NCI-H2227 (cell line): ENCODE data around the gene POLE.

Experiments
- DNase-seq: peaks from one replicate; lab custom pipeline; 2025; ENCODE audit not compliant: unreplicated experiment; lab: John Stamatoyannopoulos, UW

Gene POLE

DNA sequence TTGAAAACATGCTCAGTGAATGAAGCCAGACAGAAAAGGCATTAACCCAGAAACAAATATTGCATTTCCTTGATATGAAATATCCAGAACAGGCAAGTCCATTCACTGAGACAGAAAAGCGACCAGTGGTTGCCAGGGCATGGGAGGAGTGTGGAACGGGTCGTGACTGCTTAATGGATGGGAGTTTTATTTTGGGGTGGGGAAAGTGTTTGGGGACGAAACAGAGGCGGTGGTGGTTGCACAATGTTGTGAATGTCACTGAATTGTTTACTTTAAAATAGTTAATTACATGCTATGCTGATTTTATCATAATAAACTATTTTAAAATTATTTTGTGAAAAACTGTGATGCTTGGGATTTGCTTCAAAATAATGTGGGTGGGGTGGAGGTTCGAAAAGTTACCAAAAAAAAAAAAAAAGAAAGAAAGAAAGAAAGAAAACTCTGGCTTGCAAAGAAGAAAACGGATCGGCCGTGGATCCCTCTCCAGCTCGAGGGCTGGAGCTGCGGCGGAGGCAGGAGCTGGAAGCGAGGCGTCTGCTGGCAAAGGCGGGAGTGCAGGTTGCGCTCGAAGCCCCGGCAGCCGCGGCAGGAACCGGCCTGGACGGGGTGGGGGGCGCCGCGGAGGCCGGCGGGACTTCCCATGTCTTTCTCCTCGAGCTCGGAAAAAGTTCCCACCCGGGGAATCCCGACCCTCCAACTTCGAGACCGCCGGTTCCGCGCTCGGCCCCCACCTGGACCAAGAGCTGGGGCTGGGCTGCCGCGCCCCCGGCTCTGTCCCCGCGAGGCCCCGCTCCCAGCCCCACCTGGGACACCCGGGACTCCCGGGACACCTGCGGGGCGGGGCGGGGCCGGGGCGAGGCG, 69.1 kb downstream of the POLE start:
- DNase-seq, result peak; percentile 67

DNA sequence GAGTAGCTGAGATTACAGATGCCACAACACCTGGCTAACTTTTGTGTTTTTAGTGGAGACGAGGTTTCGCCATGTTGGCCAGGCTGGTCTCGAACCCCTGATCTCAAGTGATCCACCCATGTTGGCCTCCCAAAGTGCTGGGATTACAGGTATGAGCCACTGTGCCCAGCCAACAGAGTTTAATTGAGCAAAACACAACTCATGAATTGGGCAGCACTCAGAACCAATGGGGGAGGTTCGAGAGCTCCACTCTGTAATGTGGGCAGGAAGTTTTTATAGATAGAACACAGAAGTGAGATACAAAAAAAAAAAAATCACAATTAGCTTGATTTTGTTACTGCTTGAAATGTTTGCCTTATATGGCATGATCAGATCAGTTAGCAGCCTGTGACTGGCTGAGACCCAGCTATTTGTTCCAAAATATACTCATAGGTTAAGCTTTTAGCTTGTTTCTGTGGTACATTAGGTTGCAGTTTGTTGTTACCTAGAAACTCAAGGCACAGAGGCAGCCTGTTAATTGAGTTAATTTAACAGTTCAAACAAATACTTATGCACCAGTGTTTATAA, 69.9 kb downstream of the POLE start:
- no peak for DNase-seq

DNA sequence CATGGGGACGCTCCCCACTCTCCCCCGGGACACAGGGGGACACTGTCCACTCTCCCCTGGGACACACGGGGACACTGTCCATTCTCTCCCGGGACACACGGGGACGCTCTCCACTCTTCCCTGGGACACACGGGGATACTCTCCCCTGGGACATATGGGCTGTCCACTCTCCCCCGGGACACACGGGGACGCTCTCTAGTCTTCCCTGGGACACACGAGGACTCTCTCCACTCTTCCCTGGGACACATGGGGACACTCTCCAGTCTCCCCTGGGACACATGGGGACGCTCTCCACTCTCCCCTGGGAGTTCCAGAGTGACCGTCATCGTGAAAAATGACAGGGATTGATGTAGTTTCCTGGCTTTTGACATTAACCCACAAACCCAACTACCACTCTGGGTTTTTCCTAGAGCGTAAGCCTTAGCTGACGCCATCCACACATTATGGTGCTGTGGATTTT, 71.5 kb downstream of the POLE start:
- DNase-seq, result no peak

DNA sequence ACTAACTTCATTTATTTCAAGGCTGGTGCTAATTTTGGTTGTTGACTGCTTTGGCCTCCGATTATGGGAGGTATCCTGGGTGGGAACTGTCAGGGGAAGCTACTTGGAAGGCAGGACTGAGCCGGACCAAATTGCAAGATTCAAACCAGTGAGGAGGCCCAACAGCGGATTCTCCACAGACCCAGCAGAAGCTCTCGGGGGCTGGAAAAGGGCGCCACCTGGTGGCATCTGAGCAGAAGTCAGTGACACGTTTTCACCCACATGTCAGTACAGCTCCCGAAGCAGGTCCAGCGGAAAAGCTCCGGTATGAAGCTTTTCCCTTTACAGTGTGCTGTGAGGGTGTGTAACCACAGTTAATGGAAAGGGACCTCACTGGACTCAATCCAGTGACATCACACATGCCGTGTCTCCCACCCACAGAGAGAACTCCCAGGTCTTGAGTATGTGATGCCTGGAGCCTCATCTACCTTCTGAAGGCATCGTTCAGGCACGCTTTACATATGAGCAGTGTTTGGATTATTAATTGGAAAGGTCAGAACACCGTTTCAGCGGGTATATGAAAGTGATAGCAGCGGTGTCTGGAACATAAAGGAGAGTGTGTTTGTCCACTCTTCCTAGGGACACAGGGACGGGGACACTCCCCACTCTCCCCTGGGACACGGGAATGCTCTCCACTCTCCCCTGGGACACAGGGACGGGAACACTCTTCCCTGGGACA, 72.1 kb downstream of the POLE start:
- DNase-seq, result peak; percentile 88

DNA sequence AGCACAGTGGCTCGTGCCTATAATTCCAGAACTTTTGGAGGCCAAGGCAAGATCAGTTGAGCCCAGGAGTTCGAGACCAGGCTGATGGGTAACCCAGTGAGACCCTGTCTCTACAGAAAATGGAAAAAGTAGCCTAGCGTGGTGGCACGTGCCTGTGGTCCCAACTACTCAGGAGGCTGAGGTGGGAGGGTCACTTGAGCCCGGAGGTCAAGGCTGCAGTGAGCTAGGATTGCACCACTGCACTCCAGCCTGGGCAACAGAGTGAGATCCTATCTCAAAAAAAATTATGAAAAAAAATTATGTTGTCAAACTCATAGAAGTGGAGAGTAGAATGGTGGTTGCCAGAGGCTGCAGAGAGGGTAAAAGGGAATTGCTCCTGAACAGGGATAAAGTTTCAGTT, 73.1 kb downstream of the POLE start:
- no peak for DNase-seq

DNA sequence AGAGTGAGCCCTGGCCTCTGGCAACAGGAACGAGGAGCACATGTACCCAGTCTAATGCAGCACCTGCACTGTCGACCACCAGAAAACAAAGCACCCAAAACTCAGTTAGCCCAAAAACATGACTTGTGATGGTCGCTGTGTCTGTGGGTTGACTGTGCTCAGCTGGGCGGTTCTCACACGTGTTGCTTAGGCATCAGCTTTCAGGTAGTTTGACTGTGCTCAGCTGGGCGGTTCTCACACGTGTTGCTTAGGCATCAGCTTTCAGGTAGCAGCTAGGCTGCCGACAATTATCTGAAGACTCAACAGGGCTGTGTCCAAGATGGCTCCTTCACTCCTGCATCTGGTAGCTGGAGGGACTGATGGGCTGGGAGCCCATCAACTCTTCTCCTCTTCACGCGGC, 75.5 kb downstream of the POLE start:
- no peak for DNase-seq

DNA sequence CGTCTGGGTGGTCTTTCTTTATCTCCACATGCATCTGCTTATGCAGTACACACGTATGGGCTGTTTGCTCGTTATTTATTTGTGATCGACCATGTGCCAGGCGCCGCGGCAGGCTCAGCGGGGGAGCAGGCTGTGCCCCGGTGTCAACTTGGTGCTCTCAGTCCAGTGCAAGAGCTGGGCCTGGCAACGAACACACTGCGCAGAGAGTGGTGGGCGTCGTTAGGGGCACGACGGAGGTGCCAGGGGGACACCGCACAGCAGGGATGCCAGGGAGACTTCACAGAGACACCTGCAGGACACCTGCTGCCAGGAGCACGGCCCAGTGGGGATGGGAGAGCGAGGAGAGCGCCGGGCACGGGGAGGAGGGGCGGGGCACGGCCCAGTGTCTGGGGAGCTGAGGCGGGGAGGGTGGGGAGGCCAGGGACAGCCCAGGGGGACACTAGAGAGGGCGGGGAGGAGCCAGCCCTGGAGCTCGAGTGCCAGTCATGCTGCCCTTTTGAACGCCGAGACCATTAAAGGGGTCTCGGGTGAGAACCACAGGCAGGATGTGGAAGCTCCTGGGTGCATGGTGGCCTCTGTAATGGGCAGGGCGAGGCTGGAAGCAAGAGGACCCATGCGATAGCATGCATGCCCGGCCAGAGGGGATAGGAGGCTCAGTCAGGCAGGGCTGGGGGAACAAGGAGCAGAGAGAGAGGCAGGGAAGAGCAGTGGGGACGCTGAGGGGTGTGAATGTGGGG, 76.1 kb downstream of the POLE start:
- no peak for DNase-seq

DNA sequence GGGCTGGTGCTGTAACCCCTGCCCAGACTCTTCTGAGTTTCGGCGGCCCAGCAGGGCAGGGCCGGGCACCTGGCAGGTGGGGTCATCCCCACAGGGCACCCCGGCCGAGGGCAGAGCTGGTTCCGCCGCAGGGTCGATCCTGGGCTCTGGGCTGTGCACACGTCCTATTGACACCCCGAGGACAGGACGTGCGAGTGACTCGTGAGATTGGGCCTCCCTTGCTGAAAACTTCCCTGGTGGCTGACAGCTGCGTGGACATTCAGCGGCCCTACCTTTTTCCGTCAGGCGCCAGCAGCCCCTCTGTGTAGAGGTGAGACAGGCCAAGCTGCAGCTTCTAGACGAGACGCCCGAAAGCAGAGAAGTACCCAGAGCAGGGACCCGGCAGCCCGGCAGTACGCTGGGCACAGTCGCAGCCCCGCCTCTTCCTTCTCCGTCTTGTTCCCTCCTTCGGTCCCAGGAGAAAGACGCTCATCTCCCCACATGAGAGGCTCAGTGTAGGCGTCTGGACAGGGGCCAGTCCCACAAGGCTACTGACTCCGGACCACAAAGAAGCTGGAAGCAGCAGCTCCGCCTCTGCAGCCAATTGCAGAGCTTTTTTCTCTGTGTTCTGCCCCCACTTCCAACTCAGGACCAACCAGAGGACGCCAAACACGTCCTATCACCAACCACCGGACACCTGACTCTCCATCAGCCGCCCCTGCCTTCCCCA, 76.9 kb downstream of the POLE start, which contains the start of gene LRCOL1:
LRCOL1 (minus strand) TSS at position 532 of the 709 bp plus-strand sequence. CDS start 4,331 bp downstream, outside the sequence.
- DNase-seq, result peak; percentile 24

DNA sequence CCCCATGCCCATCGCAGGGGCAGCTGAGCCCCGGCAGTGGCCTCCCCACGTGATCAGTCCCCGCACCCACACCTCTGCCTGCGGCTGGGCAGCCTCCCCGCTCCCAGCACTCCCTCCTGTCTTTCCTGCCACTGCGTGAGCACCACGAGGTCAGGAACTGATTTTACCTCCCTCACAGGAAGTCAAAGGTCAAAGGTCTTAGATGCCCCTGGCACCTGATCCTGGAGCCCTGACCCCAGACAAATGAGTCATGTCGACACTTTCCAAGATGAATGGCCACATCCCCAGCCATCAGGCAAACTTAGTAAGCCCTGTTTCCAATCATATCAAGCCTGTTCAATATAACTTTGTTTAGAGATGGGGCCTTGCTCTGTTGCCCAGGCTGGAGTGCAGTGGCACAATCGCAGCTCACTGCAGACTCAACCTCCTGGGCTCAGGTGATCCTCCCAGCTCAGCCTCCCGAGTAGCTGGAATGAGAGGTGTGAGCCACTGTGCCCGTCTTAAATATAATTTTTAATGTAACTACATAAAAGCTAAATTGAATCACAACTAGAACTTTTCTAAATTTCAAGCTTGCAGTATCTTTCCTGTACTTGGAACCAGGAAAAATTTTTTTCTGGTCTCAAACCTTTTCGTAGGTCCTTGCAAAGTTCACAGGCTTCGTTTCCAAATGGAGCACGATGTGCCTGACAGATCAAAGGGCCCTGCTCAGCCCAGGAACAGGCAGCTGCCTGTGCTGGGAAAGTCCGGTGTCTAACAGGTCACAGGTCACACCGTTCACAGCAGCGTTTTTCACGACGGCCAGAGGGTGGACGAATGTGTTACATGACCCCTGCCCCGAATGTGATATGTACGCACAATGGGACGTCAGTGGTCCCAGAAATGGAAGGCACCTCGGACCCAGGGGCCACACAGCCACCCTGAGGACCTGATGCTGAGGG, 78.6 kb downstream of the POLE start:
- DNase-seq, result no peak

DNA sequence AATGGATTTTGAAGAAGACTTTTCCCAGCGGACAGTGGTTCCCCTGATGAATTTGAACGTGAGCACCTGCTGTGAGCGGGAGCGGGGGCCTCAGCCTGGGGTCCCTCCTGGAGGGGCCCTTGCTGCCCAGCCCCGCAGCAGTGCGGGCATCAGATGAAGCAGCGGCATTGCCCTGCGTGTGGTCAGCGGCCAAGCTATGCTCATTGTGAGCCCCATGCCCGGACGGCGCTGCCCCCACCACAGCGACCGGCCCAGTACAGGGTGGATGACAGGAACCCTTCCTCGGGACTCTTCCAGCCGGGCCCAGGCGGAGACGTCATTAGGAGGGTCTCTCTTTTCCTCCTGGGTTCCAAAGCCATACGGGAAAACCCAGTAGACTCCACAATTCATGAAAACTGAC, 80.2 kb downstream of the POLE start:
- no peak for DNase-seq

DNA sequence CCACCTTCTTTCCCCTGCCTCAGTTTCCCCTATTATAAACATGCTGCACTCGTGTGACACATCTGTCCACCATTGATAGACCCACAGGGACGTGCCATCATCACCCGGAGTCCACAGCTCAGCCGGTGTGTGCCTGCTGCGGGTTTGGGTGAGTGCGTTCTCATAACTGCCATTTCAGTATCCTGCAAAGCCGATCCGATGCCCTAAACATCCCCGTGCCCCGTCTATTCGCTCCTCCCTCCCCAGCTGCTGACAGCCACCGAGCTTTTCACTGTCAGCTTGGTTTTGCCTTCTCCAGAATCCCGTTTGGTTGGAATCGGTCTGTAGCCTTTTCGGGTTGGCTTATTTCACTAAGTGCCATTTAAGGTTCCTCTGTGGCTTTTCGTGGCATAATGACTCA, 80.7 kb downstream of the POLE start:
- DNase-seq, result no peak

DNA sequence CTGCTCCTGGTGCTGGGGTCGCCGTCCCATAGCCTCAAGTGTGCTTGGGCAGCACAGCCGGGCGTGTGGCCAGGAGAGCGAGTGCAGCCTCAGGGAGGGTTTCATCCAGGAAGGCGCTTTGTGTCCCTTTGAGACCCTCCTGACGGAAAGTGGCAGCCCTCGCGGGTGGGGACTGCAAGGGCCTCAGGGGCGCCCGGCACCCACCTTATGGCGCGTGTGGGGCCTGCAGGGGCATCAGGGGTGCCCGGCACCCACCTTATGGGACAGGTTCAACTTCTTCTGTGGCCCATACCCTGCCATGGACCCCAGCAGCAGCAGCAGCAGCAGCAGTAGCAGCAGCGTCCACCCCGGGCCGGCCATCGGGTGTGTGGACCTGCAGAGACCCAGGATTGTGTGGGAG, 81.2 kb downstream of the POLE start:
- DNase-seq, result no peak

DNA sequence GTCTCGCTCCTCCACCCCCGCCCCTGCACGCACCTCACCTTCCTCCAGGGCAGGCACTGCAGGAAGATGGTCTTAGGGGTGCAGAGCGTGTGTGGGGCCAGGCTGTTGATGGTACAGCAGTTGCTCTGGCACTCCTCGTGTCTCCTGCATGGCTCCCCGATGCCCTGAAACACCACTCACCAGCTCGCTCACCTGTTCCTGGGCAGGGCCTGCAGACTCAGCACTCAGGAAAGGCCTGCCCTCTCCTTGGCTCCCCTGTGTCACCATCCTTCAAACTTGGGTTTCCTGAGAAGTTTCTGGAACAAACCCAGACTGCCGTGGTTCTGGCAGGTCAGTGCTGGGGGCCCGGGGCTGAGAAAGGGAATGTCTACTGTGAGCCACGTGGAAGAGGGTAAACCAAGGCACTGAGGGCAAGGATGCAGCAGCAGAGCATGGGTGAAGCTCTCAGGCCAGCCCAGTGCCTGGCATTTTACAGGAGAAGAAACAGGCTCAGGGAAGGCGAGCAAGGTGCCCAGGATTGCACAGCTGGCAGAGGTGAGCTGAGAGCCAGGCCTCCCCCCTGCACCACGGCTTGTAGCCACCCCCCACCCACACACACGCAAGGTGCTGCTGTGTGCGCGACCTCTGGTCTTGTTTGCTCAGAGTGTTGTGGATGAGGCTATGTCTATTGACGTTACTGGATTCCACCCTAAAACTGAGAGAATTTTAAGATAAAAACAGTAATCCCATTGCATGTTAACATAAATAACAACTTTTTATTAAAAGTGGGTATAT, 82.3 kb downstream of the POLE start:
- no peak for DNase-seq

DNA sequence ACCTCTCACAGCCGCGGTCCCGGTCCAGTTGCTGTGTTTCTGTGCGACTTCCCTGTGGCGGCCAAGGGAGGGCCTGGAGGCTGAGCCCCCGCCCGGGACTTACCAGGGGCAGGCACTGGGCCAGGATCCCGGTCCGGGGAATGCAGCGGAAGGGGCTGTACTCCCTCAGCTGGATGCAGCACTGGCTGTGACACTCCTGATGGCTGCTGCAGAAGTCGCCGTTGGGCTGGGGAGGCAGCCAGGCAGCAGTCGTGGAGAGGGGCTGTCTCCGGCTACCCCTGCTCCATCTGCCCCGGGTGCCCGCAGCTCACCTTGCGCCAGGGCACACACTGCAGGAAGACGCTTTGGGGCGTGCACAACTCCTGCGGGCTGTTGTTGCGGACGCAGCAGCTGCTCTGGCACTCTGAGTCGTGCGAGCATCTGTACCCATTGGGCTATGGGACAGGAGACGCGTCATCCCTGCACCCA, 83.0 kb downstream of the POLE start:
- no peak for DNase-seq

DNA sequence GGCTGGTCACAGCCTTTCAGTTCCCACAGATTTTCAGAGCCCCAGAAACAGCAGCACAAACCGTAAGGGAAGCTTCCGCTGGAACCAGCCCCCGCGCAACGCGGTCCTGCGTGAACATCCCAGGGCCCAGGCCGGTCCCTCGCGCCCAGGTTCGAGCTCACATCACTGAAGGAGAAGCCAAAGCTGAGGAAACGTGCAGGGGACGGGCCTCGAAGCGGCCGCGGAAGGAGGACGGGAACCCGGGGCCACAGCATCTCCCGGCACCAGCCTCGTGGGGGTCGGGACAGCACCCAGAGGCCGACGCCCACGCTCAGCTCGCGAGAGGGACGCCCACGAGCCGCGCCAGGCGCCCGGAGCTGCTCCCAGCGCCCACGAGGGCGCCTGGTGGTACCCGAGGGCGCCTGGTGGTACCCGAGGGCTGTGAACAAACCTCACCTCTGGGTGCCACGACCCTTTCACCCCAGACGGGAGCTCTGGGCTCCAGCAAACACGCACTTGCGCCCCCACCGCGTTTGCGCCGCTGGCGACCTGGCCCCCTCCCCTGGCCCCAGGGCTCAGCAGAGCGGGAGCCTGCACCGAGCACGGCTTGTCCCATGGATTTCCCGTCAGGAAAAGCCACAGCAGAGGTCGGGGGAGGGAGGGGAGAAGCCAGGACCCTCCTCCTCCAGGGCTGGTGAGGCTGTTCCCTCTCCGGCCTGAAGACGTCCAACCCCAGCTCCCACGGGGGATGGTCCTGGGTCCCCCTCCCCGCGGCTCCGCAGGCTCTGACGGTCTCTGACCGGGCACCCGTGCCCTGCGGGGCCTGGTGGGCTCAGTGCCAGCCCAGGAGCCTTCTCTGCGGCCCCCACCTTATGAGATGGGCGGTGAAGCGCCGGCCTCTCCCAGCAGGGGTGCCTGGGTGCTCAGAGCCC, 83.6 kb downstream of the POLE start:
- no peak for DNase-seq

DNA sequence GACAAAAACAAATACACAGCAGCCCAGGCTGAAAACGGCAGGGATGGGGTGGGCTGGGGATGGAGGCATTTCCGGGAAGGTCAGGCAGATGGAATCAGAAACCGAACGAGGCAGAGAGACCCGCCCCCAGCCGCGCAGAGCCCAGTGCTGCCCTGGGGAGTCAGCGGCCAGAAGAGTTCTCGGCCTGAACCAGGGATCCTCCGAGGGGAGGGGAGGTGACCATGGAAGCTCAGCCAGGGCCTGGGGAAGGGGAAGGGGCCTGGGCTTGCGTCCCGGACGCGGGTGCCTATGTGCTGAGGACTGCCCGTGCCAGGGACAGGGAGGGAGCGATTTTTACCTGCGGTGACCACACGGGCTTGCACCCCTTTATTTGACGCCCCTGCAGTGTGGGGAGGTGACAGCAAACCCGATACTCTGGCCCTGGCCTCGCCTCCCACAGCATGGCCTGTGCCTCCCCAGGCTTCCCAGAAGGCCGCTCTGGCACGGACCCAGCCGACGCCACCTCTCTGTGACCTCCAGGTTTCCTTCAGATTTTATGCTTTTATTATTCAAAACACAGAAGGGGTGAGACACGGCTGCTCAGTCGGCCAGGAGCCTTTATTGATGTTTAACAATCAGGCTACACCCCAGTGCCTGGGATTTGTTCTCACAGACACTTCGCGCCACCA, 84.4 kb downstream of the POLE start:
- no peak for DNase-seq
